NCI-H187 treated with DMSO at 0.1 percent for 48 hours (cell line): ENCODE measurements around the gene APBA1.

ENCODE experiments used
- DNase-seq: peaks from one replicate; lab custom pipeline; 2025; lab: John Stamatoyannopoulos, UW

Gene APBA1

DNA sequence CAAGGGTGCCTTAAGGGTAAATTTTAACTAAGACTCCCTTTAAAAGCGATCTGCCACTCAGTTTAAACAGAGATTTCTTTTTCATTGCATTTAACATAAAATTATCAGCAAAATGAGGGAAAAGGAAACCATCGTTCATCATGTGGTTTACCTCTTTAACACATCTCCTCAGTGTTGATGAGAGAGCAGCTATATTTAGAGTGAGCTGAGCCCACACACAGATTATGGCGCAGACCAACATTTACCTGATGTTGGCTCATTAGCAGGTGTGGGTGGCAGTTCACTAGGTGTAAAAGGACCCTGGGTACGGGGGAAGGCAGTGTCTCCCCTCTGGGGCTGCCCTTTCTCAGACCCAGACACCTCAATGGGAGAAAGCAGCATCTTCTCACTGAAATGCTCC is 197.3 kb downstream of the APBA1 start:
- no peak for DNase-seq

DNA sequence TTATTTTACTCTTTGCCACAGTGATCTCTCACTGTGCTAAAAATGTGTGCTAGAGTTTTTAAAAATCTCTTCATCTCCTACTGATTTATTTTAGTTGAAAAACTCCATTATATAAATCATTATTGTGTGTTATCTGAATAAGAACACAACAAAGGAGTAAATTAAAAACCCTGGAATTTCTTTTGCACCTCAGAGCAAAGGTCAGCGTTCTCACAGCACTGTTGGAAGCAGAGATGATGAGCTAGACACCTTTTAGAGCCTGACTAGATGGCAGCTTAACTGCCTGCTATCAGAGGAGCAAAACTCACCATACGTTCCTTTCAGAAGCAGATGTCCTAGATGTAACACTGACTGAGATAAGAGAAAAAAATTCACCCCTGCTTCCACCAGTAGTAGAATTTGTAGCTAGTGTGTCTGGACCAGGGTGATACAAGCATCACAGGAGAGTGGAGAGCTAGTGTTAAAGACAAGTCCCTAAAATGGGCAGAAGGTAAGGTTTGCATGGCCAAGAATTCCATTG is 200.0 kb downstream of the APBA1 start:
- no peak for DNase-seq

DNA sequence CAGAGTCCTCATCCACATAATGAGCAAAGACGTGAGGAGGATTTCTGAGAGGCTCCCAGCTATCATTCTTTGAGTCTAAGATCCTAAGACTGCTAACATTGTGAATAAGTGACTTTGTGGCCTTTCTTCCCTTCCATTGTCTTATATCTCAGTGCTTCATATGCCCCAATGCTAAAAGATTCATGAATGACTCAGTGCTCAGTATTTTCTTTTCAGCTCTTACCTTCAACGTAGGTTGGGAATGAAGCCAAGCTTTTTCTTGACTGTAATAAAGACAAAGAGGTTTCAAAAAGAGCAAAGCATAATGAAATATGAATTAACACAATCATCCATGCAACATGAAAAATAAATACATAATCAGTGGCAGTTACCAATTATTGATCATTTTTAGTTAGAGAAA is 200.7 kb downstream of the APBA1 start:
- DNase-seq, result no peak

DNA sequence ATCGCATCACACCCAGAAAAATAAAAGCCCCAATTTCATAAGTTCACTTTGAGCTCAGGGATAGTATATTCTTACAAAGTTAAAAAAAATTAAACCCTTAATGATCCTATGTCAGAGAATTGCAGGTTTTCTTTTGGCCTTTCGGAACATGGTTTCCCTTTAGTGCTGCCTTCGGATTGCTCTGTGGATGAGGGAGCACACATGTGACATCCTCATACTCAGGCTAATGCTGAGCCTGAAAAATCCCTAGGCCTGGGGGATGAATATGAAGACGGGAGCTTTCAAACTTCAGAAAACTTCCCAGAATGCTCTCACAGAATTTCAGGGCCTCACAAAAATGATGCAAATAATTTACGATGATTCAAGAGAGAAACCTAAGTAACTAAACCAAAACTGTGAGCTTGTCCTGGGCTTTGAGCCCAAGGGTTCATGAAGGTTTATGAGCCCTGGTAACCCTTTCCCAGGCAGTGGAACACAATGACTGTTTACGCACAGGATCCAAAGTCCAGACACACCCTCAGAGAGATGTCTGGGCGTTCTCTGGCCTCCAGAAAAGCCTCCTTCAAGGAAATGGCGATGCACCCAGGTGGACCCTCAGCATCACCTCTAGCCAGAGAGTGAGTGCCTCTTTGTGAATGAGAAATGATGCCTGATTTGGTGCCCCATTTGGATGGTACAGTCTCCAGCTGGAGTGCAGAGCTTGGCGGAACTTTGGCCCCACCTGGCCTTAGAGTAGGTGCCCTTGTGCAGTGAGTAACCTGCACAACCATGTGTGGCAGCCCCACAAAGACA is 201.8 kb downstream of the APBA1 start:
- DNase-seq, result no peak

DNA sequence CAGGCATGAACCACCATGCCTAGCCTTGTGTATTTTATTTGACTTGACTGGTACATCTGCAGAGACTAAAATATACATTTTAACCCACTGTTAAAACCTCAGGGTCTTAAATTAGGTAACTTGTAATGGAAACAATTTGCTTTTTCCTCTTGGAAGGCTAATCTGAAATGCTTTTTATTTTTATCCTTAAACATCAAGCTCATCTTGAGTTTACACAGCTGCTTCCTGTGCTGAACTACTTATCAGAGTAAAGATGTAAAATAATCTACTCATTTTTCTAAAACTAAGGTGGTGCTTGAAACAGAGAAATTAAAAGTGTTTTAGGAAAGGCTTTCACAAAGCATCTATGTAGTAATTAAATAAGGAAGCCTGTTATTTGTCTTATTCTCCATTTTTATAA is 203.0 kb downstream of the APBA1 start:
- no peak for DNase-seq

- no peak for DNase-seq
Observed at GRCh38 chr9:69468380-69468779, 203.8 kb downstream of the APBA1 start.

DNA sequence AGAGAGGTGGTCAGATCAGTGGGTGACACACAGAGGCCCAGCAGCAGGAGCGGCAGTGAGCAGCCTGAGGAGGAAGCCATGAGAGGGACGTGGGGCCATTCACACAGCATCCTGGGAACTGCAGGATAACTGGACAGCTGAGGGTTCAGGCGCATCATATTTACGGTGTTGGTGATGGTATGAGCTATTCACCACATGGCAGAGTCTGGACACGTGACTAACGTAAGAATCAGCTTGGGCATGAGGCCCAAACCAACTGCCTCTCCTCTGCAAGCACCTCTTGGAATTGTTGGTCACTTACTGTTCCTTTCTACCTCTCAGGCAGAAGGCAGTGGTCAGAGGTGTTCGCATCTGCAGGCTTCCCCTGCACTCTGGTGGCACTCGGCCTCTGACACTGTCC is 206.0 kb downstream of the APBA1 start:
- no peak for DNase-seq

GRCh38 chr9:69465473-69465872 is 206.7 kb downstream of the APBA1 start:
- DNase-seq, result no peak

DNA sequence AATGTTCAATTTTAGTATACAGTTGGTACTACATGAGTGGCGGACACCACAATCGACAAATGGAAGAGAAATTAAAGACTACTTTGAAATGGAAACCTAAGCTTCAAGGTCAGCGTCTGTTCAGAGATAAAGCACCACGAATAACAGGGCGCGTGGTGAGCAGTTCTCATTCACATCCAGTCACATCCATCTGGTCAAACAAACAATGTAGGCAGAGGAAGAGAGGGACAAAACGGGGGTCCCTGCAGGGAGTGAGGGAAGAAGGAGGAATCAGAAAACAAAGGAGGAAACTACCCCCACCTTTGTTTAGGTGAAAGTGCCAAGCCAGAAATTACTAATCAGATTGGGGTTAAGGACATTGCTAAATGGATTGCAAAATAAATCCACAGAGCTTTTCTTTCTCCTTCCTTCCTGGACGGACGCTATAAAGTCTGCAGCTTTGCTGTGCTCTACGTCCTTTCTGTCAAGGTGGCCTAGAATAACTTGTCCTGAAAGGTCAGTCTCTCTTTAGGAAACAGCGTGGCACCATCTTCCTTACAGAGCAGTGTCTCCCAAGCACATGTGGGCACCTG is 208.6 kb downstream of the APBA1 start:
- DNase-seq, result no peak

DNA sequence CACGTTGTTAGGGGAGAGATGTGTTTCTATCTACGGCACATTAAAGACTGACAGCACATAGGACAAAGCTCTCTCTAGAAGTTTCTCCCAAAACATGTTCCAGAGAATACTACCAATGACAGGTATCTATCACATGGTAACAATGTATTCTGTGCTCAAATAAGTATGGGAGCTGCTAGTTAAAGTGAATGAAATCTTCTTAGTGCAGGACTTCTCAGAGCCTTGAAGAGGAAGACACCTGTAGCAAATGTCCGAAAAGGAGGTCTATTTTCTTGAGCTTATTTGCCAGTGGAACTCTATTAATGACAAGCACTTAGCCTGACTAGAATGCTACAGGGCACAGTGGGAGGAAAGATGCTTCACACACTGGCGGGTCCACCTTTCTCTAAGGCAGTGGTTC is 209.8 kb downstream of the APBA1 start:
- DNase-seq, result no peak

- no peak for DNase-seq
Observed at GRCh38 chr9:69461103-69461887, 210.9 kb downstream of the APBA1 start.

- DNase-seq, result no peak
Observed at GRCh38 chr9:69460012-69460411, 212.2 kb downstream of the APBA1 start.

DNA sequence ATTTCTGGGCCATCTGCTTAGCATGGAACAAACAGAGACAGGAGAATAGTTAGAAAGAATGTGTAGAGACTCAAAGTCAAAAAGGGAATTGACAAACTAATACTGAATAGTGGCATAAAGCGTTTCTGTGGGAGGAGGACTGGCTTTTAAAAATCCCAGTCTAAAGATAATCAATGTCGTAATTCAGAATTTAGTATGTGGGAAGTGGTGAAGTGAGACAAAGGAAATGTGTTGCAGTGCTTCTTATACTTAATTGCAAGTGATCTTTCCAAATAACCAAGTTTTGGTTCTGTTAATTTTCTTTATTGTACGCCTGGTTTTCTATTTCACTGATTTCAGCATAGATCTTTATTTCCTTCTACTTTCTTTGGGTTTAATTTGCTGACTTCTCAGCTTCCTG is 214.0 kb downstream of the APBA1 start:
- no peak for DNase-seq

DNA sequence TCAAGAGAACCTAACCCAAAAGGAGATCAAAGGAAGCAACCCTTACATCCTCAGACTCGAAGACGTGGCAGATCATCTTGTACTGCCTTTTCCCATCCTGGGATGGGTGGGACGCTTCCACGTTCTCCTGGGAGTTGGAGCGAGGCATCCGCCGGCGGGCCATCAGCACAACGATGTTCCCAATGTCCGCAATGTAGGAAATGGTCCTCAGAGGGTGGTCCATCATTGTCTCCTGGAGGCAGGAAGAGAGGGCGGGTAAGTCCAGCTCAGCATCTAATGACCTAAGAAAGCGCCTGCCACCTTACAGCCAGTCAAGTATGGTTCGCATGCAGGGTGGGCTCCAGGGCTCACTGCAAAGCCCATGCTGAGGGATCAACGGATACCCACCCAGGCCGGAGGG is 216.0 kb downstream of the APBA1 start:
- DNase-seq, result no peak

GRCh38 chr9:69455311-69455710 is 216.9 kb downstream of the APBA1 start:
- no peak for DNase-seq

- DNase-seq, result no peak
Observed at GRCh38 chr9:69454321-69454720, 217.8 kb downstream of the APBA1 start.

DNA sequence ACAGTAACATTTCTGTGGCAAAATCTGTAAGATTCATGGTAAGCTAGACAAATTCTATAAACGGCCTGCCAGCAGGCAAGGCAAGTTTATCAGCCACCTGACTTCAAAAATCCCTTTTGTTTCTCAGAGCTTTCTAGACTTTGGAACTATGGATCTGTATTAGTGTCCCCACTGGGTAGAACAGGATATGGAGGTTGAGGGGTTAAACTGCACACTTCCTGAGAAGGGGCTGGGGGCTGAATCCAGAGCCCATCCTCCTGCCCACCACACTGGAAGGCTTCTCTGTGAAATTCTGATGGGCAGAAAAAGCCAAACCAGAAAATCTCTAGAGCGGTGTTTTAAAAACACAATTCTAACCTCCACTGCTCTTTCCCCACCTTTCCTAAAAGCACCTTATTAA is 218.4 kb downstream of the APBA1 start:
- no peak for DNase-seq

DNA sequence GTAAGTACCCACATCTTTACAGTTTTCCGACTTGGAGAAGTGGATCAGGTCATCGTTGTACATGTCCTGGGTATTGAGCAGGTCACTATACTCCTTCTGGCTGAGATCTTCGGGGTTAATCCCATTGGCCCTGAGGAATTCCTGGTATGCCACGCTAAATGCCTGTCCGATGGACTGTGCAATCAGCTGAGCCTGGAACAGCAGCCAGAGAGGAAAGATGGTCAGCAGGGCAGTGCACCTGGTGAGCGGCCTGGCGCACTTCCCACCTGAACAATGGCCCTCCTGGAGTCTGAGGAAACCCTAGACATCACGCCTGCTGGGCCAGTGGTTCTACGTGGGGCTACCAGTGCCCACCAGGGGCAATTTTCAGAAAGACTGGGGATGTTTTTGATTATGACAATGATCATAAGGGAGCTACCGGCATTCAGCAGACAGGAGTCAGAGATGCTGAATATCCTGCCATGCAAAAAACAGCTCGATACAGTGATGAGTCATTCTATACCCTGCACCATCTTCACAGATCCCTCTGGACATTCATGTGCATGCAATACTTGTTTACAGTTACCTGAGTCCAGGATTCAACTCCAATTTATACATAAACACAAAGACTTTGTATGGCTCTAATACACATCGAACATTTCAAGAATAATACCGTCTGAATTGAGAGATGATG is 219.9 kb downstream of the APBA1 start:
- DNase-seq, result no peak

- no peak for DNase-seq
Observed at GRCh38 chr9:69446496-69446895, 225.7 kb downstream of the APBA1 start.

- no peak for DNase-seq
Observed at GRCh38 chr9:69445251-69445650, 226.9 kb downstream of the APBA1 start.

DNA sequence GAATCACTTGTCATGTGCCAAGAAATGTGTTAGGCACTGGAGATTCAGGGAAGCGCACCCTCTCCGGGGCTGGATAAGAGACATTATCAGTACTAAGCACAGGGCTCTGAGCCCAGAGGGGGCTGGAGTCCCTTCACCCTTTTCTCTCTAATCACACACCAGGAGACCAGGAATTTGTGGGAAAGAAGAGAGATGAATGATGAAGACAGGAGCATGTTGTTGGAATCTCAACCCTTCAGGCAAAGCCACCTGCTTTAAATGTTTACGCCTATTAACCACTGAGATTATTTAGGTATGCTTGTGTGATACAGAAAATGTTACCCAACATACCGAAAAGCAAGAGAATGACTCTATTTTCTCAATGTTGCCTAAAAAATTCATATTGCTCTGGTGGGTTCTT is 227.4 kb downstream of the APBA1 start:
- no peak for DNase-seq

DNA sequence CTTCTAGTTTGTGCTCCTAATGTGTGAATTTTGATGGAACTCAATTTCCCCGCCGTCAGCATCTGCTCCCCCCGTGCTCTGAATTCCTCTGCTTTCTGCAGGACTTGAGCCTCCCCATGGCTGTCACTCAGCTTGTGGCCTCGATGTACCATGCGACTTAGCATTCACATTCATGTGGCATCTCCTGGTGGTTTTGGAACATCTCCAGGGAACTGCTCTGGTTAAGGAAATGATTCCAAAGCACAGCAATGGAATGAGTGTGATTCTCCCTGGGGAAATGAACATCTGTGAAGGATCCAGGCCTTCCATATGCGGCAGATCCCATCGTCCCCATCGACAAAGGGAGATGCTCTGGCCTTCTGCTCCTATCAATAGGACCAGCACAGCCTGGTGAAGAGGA is 228.2 kb downstream of the APBA1 start:
- DNase-seq, result no peak
